GM12878 (cell line): Measurements from ENCODE around the gene ESR2. TPM values are rescaled to one million over a fixed set of nuclear protein-coding genes. Genes with fewer than 3 reads are reported as not detected.

Experiments used
- ATAC-seq: fragments of 200-7000 bp; cut with Tn5 transposase; 3 replicates; pipeline ENCODE4 v1.9.1; 2020; ENCODE audit warnings: mild to moderate bottlenecking, moderate library complexity
- BruUV-seq: library from RNA; stranded (reverse); fragments of 400-500 nt; replicated peaks from 2 replicates; lab custom pipeline; 2021; lab: Mats Ljungman, UMichigan
- CTCF ChIA-PET: fragments of 300-600 bp; sonication (Branson Sonifier 250); formaldehyde crosslinking; extraction: SDS; loops from one replicate; lab custom pipeline; 2021; ENCODE audit warnings: inconsistent platforms; lab: Yijun Ruan, JAX
- POLR2A ChIA-PET: fragments of 350-600 bp; formaldehyde crosslinking; extraction: SDS; loops from one replicate; lab custom pipeline; 2021; ENCODE audit warnings: inconsistent platforms; lab: Charles Lee
- RAD21 ChIA-PET: fragments of 300-600 bp; sonication (Branson Sonifier 250); formaldehyde crosslinking; loops from one replicate; lab custom pipeline; 2023; ENCODE audit warnings: antibody characterized with exemption; ENCODE audit not compliant: unreplicated experiment; lab: Charles Lee
- SMC1A ChIA-PET: fragments of 300-600 bp; sonication (Branson Sonifier 250); formaldehyde crosslinking; loops from one replicate; lab custom pipeline; 2023; ENCODE audit not compliant: unreplicated experiment, uncharacterized antibody; lab: Charles Lee
- DNase-seq: peaks from one replicate; pipeline ENCODE4 v3.0.0-alpha.2; 2011; ENCODE audit warnings: low read depth, low spot score
- FAIRE-seq: peaks from 3 replicates; lab custom pipeline; 2011; peaks lifted over from hg19 to GRCh38; lab: Jason Lieb, UNC
- H2AFZ ChIP-seq: 2 replicates; pipeline ENCODE4 v1.6.0; 2011; ENCODE audit warnings: low read depth, low read length, control low read depth; ENCODE audit not compliant: control insufficient read depth
- H3K27ac ChIP-seq: 2 replicates; pipeline ENCODE4 v1.5.1; 2011; ENCODE audit warnings: control low read depth; ENCODE audit not compliant: control insufficient read depth, insufficient read depth
- H3K27me3 ChIP-seq, 2 experiments: replicated peaks in 1 of 2; 2 replicates each; pipeline versions ENCODE4 v1.6.0 to v1.6.1; 2011; ENCODE audit warnings: low read length in 1 of 2; ENCODE audit not compliant: control insufficient read depth in 2 of 2, insufficient read depth in 2 of 2
- H3K36me3 ChIP-seq, 2 experiments: 2 replicates each; pipeline ENCODE4 v1.5.1; 2011; ENCODE audit warnings: low read length in 1 of 2; ENCODE audit not compliant: control insufficient read depth in 2 of 2, insufficient read depth in 2 of 2
- H3K4me1 ChIP-seq: 2 replicates; pipeline ENCODE4 v1.6.1; 2011; ENCODE audit warnings: mild to moderate bottlenecking, low read length, moderate library complexity, mixed read lengths; ENCODE audit not compliant: control insufficient read depth, insufficient read depth
- H3K4me2 ChIP-seq: 2 replicates; pipeline ENCODE4 v1.6.0; 2011; ENCODE audit warnings: control low read depth; ENCODE audit not compliant: control insufficient read depth, insufficient read depth
- H3K4me3 ChIP-seq: fragments of 200-600 bp; sonication (generic); 2 replicates; pipeline ENCODE4 v1.5.1; 2016
- H3K79me2 ChIP-seq: 2 replicates; pipeline ENCODE4 v1.6.0; 2011; ENCODE audit warnings: low read length; ENCODE audit not compliant: control insufficient read depth, insufficient read depth
- H3K9ac ChIP-seq: 2 replicates; pipeline ENCODE4 v1.8.0; 2011; ENCODE audit warnings: low read length, control low read depth, mixed read lengths; ENCODE audit not compliant: control insufficient read depth, insufficient read depth
- H3K9me3 ChIP-seq: replicated peaks from 3 replicates; pipeline ENCODE4 v1.5.1; 2011; ENCODE audit warnings: mild to moderate bottlenecking, low read length; ENCODE audit not compliant: control insufficient read depth, insufficient read depth
- H4K20me1 ChIP-seq: 2 replicates; pipeline ENCODE4 v1.6.0; 2011; ENCODE audit not compliant: control insufficient read depth, insufficient read depth
- DPF2 ChIP-seq: fragments of 450-650 bp; IDR thresholded peaks from 2 replicates; pipeline ENCODE4 v1.6.1; 2017; ENCODE audit warnings: mild to moderate bottlenecking
- ESRRA ChIP-seq: IDR thresholded peaks from 2 replicates; pipeline ENCODE4 v1.6.1; 2012; ENCODE audit warnings: mild to moderate bottlenecking, low read length, improper control_type of control experiment
- KLF5 ChIP-seq: fragments of 450-650 bp; IDR thresholded peaks from 2 replicates; pipeline ENCODE4 v1.6.1; 2014; ENCODE audit warnings: mild to moderate bottlenecking; ENCODE audit not compliant: partially characterized antibody
- RCOR1 ChIP-seq: conservative IDR thresholded peaks from 2 replicates; pipeline ENCODE4 v1.6.1; 2012; ENCODE audit warnings: low read depth, low read length, improper control_type of control experiment
- WGBS: methylation state at CpG from one replicate; pipeline ENCODE4 v1.1.6; 2016; ENCODE audit warnings: low lambda C conversion rate; ENCODE audit not compliant: insufficient replicate concordance, insufficient coverage; ENCODE audit errors: missing lambda C conversion rate; 5-methylcytosine and 5-hydroxymethylcytosine counted together
- in situ Hi-C: fragments of 300-500 bp; cut with MboI; formaldehyde crosslinking; loops from 9 replicates; pipeline ENCODE4 v1.14.3; 2018; ENCODE audit warnings: mixed read lengths
- intact Hi-C: fragments of 100-400 bp; cut with micrococcal nuclease; formaldehyde crosslinking; loops from one replicate; pipeline ENCODE4 v1.14.2; 2022; ENCODE audit not compliant: unreplicated experiment
- polyA plus RNA-seq, 11 experiments: library from polyadenylated mRNA; depleted of rRNA in 4 of 11; unstranded in 6 of 11; stranded (reverse) in 5 of 11; fragments of >200 nt; fragmentation: Nextera tagmentation in 4 of 11; fragmentation: Illumina TruSeq in 1 of 11; extraction: Ambion mirVana in 4 of 11; extraction: Trizol in 1 of 11; gene quantifications; 1 replicate in 1 of 11; 2 replicates in 10 of 11; pipeline versions ENCODE4 v1.2.1 to v1.2.3, GENCODE V29; 2011 to 2016; ENCODE audit warnings: inconsistent platforms in 2 of 11, missing spikeins in 2 of 11, low read depth in 1 of 11
- total RNA-seq, 4 experiments: library from RNA; depleted of rRNA in 3 of 4; stranded (reverse); fragments of >200 nt in 3 of 4; fragmentation: Illumina TruSeq in 1 of 4; extraction: Trizol in 1 of 4; gene quantifications; 2 replicates each; pipeline versions ENCODE4 v1.2.1 to v1.2.3, GENCODE V29; 2013 to 2021
- TF ChIP-seq, protein P1 (sequence below): IDR thresholded peaks from 2 replicates; pipeline ENCODE4 v1.6.1; 2012; ENCODE audit warnings: low read depth, low read length, improper control_type of control experiment
- TF ChIP-seq, protein P2 (sequence below): fragments of 450-650 bp; IDR thresholded peaks from 2 replicates; pipeline ENCODE4 v1.6.1; 2018; ENCODE audit warnings: borderline replicate concordance, mild to moderate bottlenecking; ENCODE audit not compliant: partially characterized antibody
- TF ChIP-seq, protein P3 (sequence below): fragments of 450-650 bp; IDR thresholded peaks from 2 replicates; pipeline ENCODE4 v1.6.1; 2018; ENCODE audit warnings: mild to moderate bottlenecking, low read depth, moderate library complexity; ENCODE audit not compliant: partially characterized antibody
- TF ChIP-seq, protein P4 (sequence below): fragments of 450-650 bp; IDR thresholded peaks from 2 replicates; pipeline ENCODE4 v1.6.1; 2017; ENCODE audit warnings: mild to moderate bottlenecking, low read depth, inconsistent platforms; ENCODE audit not compliant: poor library complexity, severe bottlenecking

ESR2 gene
- total and polyA plus RNA-seq, 10 of the 15 experiments (the other 5 are each of a cell fraction or from before 2014, with no cell fraction given): 0.29 to 2.6 (median 0.81) TPM

DNA sequence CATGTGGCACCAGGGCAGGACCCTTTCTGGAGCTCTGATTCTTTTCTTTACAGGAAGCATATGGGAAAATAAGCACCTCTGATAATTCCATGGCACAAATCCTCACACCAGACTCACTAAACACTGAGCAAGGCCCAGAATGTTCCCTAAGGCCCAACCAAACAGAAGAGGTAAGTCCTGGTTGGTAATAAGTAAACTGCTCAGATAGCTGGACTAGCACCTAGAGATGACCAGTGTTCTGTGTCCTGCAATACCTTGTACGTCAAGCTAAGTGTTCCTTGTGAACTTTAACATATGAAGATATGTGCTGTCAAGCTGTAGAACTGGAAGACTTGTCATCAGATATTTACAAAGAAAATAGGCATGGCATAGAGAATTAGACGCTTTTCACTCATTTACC is 186.7 kb downstream of the ESR2 start:
- in situ Hi-C loops: no loop called here
- intact Hi-C loops: no loop called here
- Histone ChIP-seq H2AFZ (no peak overlapping the region), H3K27me3 (no peaks in the 10 kb centered on the region), H3K4me1 (no peaks in the 10 kb centered on the region), H3K36me3 (peaks cover 2 to 15% of the 10 kb centered on the region in 2 experiments; a peak in 3 of 4 replicates), H3K4me2 (no peak overlapping the region), H3K9ac (no peak overlapping the region), H3K4me3 (no peak overlapping the region), H3K27ac (no peak overlapping the region), H4K20me1 (no peaks in the 10 kb centered on the region), H3K79me2 (no peaks in the 10 kb centered on the region), H3K9me3 (no peaks in the 10 kb centered on the region)
- BruUV-seq: no TSS peak
- POLR2A ChIA-PET: no interaction called here
- TF ChIP-seq, protein P1, sequence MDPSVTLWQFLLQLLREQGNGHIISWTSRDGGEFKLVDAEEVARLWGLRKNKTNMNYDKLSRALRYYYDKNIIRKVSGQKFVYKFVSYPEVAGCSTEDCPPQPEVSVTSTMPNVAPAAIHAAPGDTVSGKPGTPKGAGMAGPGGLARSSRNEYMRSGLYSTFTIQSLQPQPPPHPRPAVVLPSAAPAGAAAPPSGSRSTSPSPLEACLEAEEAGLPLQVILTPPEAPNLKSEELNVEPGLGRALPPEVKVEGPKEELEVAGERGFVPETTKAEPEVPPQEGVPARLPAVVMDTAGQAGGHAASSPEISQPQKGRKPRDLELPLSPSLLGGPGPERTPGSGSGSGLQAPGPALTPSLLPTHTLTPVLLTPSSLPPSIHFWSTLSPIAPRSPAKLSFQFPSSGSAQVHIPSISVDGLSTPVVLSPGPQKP: no peak
- FAIRE-seq: no peak
- no peak for DNase-seq
- 98% methylated on average over 2 of the region's 2 CpGs for whole genome bisulfite sequencing
- SMC1A ChIA-PET: interaction anchor here (0.5 to 1.1 kb wide), 2 partner anchors 197 to 770 kb away, joined by 3 to 4 read pairs; no protein-coding TSS in a partner anchor
- no peak for ATAC-seq
- RAD21 ChIA-PET: no interaction called here
- CTCF ChIA-PET: no interaction called here

DNA sequence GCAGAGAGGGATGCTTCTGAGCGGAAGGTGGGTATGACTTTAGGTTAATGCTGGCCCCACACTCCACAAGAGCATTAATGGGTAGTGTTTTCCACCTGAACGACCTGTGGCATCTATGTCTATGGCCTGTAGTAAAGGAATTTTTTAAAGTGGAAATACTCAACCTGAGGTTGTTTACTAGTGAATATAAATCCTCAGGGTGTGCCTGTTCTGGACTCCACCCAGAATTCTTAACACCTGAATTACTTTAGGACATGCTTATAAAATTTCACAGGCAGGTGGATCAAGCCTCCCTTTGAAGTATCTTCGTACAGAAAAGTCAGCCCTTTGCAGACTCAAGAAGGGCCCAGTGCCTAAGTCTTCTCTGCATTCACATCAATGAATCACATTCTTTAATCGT is 196.1 kb downstream of the ESR2 start:
- CTCF ChIA-PET: interaction anchor here (0.8 kb wide), 1 partner anchor 69 kb away, joined by 3 read pairs; no protein-coding TSS in a partner anchor
- 85% methylated on average over 4 of the region's 4 CpGs for WGBS
- TF ChIP-seq ESRRA (no peak), DPF2 (no peak), RCOR1 (no peak), KLF5 (no peak)
- TF ChIP-seq, protein P2, sequence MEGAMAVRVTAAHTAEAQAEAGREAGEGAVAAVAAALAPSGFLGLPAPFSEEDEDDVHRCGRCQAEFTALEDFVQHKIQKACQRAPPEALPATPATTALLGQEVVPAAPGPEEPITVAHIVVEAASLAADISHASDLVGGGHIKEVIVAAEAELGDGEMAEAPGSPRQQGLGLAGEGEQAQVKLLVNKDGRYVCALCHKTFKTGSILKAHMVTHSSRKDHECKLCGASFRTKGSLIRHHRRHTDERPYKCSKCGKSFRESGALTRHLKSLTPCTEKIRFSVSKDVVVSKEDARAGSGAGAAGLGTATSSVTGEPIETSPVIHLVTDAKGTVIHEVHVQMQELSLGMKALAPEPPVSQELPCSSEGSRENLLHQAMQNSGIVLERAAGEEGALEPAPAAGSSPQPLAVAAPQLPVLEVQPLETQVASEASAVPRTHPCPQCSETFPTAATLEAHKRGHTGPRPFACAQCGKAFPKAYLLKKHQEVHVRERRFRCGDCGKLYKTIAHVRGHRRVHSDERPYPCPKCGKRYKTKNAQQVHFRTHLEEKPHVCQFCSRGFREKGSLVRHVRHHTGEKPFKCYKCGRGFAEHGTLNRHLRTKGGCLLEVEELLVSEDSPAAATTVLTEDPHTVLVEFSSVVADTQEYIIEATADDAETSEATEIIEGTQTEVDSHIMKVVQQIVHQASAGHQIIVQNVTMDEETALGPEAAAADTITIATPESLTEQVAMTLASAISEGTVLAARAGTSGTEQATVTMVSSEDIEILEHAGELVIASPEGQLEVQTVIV: no peak
- TF ChIP-seq, protein P3, sequence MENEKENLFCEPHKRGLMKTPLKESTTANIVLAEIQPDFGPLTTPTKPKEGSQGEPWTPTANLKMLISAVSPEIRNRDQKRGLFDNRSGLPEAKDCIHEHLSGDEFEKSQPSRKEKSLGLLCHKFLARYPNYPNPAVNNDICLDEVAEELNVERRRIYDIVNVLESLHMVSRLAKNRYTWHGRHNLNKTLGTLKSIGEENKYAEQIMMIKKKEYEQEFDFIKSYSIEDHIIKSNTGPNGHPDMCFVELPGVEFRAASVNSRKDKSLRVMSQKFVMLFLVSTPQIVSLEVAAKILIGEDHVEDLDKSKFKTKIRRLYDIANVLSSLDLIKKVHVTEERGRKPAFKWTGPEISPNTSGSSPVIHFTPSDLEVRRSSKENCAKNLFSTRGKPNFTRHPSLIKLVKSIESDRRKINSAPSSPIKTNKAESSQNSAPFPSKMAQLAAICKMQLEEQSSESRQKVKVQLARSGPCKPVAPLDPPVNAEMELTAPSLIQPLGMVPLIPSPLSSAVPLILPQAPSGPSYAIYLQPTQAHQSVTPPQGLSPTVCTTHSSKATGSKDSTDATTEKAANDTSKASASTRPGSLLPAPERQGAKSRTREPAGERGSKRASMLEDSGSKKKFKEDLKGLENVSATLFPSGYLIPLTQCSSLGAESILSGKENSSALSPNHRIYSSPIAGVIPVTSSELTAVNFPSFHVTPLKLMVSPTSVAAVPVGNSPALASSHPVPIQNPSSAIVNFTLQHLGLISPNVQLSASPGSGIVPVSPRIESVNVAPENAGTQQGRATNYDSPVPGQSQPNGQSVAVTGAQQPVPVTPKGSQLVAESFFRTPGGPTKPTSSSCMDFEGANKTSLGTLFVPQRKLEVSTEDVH: no peak
- TF ChIP-seq, protein P4, sequence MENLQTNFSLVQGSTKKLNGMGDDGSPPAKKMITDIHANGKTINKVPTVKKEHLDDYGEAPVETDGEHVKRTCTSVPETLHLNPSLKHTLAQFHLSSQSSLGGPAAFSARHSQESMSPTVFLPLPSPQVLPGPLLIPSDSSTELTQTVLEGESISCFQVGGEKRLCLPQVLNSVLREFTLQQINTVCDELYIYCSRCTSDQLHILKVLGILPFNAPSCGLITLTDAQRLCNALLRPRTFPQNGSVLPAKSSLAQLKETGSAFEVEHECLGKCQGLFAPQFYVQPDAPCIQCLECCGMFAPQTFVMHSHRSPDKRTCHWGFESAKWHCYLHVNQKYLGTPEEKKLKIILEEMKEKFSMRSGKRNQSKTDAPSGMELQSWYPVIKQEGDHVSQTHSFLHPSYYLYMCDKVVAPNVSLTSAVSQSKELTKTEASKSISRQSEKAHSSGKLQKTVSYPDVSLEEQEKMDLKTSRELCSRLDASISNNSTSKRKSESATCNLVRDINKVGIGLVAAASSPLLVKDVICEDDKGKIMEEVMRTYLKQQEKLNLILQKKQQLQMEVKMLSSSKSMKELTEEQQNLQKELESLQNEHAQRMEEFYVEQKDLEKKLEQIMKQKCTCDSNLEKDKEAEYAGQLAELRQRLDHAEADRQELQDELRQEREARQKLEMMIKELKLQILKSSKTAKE: no peak

More for the DNA sequence above, 196.1 kb downstream of the ESR2 start:
- Histone ChIP-seq H3K79me2 (no peaks in the 10 kb centered on the region), H3K36me3 (peaks cover 0 to 16% of the 10 kb centered on the region in 2 experiments; a peak in 2 of 4 replicates), H3K4me2 (no peak overlapping the region), H2AFZ (no peak overlapping the region), H3K9me3 (no peaks in the 10 kb centered on the region), H3K27me3 (no peaks in the 10 kb centered on the region), H3K4me3 (no peak overlapping the region), H3K9ac (no peak overlapping the region), H3K4me1 (no peaks in the 10 kb centered on the region), H3K27ac (no peak overlapping the region), H4K20me1 (no peaks in the 10 kb centered on the region)
- in situ Hi-C loops: no loop called here
- no peak for ATAC-seq
- ChIA-PET SMC1A (no interaction called here), POLR2A (no interaction called here), RAD21 (no interaction called here)
- no peak for FAIRE-seq
- no peak for DNase-seq
- TSS peak; percentile 33 for BruUV-seq
- intact Hi-C loops: no loop called here
